ENCODE measurements around the gene BCL2L1. TPM values are rescaled to one million over a fixed set of nuclear protein-coding genes. Genes with fewer than 3 reads are reported as not detected.
A peak's percentile ranks its signal among the peaks of the same experiment; 100 is the strongest.
"Not testable (repeated sequence)": the region's sequence is repeated elsewhere in the genome, so short reads cannot be mapped to it uniquely, and the experiment has no call there.

Gene BCL2L1
- total RNA-seq, 1 donor from 2014 or later, result 54.8 TPM

GRCh38 chr20:31668944-31669343 lies 53.7 kb downstream of the BCL2L1 start:
- intact Hi-C loops (cut with micrococcal nuclease), result loop anchor here (5.0 kb wide), 1 partner anchor 43 kb away; no protein-coding TSS in a partner anchor
- DNase-seq, ATAC-seq: not testable (repeated sequence)

- ATAC-seq (no peak), DNase-seq (no peak)
- intact Hi-C loops (cut with micrococcal nuclease), result loop anchor here (5.0 kb wide), 1 partner anchor 45 kb away; no protein-coding TSS in a partner anchor
Measured at GRCh38 chr20:31667315-31668285, 55.1 kb downstream of the BCL2L1 start.

GRCh38 chr20:31666258-31667042 lies 56.2 kb downstream of the BCL2L1 start:
- ATAC-seq (peak; percentile 51), DNase-seq (peak; percentile 63)
- intact Hi-C loops (cut with micrococcal nuclease), result loop anchor here (5.0 kb wide), 1 partner anchor 46 kb away; no protein-coding TSS in a partner anchor

GRCh38 chr20:31665753-31666152 lies 56.9 kb downstream of the BCL2L1 start:
- intact Hi-C loops (cut with micrococcal nuclease), result loop anchor here (5.0 kb wide), 1 partner anchor 47 kb away; no protein-coding TSS in a partner anchor
- ATAC-seq (no peak), DNase-seq (no peak)

GRCh38 chr20:31664696-31665354 lies 57.8 kb downstream of the BCL2L1 start:
- no peak for ATAC-seq
- peak; percentile 60 for DNase-seq
- intact Hi-C loops (cut with micrococcal nuclease), result loop anchor here (5.0 kb wide), 2 partner anchors 47 to 57 kb away; partner anchors contain the start of gene BCL2L1

- peak; percentile 6 for ATAC-seq
- DNase-seq, result no peak
- intact Hi-C loops (cut with micrococcal nuclease), result loop anchor here (5.0 kb wide), 1 partner anchor 58 kb away; the partner anchor contains the start of gene BCL2L1
Measured at GRCh38 chr20:31663838-31664695, 58.6 kb downstream of the BCL2L1 start.

GRCh38 chr20:31663524-31663837 lies 59.2 kb downstream of the BCL2L1 start:
- ATAC-seq, result no peak
- intact Hi-C loops (cut with micrococcal nuclease), result loop anchor here (5.0 kb wide), 1 partner anchor 59 kb away; the partner anchor contains the start of gene BCL2L1
- no peak for DNase-seq

GRCh38 chr20:31662372-31662854 lies 60.3 kb downstream of the BCL2L1 start:
- intact Hi-C loops (cut with micrococcal nuclease), result loop anchor here (5.0 kb wide), 1 partner anchor 60 kb away; the partner anchor contains the start of gene BCL2L1
- no peak for ATAC-seq
- DNase-seq, result no peak

- peak; percentile 92 for DNase-seq
- ATAC-seq, result peak; percentile 79
- intact Hi-C loops (cut with micrococcal nuclease), result loop anchor here (5.0 kb wide), 1 partner anchor 61 kb away; the partner anchor contains the start of gene BCL2L1
Measured at GRCh38 chr20:31661625-31662371, 60.9 kb downstream of the BCL2L1 start.

GRCh38 chr20:31654534-31654933 lies 68.1 kb downstream of the BCL2L1 start:
- intact Hi-C loops (cut with micrococcal nuclease), result no loop called here
- DNase-seq (no peak), ATAC-seq (no peak)

- ATAC-seq, result no peak
- intact Hi-C loops (cut with micrococcal nuclease), result no loop called here
- no peak for DNase-seq
Measured at GRCh38 chr20:31653561-31653960, 69.1 kb downstream of the BCL2L1 start.

GRCh38 chr20:31652917-31653396 lies 69.7 kb downstream of the BCL2L1 start:
- intact Hi-C loops (cut with micrococcal nuclease), result no loop called here
- ATAC-seq, result peak; percentile 50
- no peak for DNase-seq

- DNase-seq; ATAC-seq; intact Hi-C loops (cut with micrococcal nuclease): not testable (repeated sequence)
Measured at GRCh38 chr20:31648104-31648503, 74.6 kb downstream of the BCL2L1 start.

- ATAC-seq, result peak; percentile 38
- DNase-seq, result no peak
- intact Hi-C loops (cut with micrococcal nuclease), result no loop called here
Measured at GRCh38 chr20:31644701-31645100, 78.0 kb downstream of the BCL2L1 start.

- no peak for DNase-seq
- intact Hi-C loops (cut with micrococcal nuclease), result no loop called here
- ATAC-seq, result no peak
Measured at GRCh38 chr20:31643522-31643921, 79.1 kb downstream of the BCL2L1 start.

GRCh38 chr20:31642837-31643236 lies 79.8 kb downstream of the BCL2L1 start:
- intact Hi-C loops (cut with micrococcal nuclease), result no loop called here
- no peak for DNase-seq

GRCh38 chr20:31641391-31641790 lies 81.3 kb downstream of the BCL2L1 start:
- intact Hi-C loops (cut with micrococcal nuclease), result no loop called here
- DNase-seq, result no peak
- no peak for ATAC-seq

More at GRCh38 chr20:31642837-31643236, 79.8 kb downstream of the BCL2L1 start:
- ATAC-seq, result no peak

Measured in left ventricle myocardium superior (tissue), 1 donor.